ENCODE results near the gene SHC2. TPM values are rescaled to one million over a fixed set of nuclear protein-coding genes. Genes with fewer than 3 reads are reported as not detected.
"Not testable (repeated sequence)": the region's sequence is repeated elsewhere in the genome, so short reads cannot be mapped to it uniquely, and the experiment has no call there.

The SHC2 gene
- total RNA-seq, 2 donors from 2014 or later: 1.9 to 2.5 TPM

DNA sequence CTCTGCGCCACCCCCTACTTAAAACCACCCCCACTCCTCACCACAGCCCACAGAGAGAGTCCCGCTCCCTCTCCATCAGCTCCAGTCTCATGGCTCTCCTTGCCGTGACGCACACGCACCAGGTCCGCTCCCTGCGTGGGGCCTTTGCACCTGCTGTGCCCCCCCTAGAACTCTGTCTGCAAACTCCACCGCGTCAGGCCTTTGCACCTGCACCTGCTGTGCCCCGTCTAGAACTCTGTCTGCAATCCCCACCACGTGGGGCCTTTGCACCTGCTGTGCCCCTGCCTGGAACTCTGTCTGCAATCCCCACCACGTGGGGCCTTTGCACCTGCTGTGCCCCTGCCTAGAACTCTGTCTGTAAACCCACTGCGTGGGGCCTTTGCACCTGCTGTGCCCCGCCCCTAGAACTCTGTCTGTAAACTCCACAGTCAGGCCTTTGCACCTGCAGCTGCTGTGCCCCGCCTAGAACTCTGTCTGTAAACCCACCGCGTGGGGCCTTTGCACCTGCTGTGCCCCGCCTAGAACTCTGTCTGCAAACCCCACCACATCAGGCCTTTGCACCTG lies 4.2 kb downstream of the SHC2 start:
- no peak overlapping the region for H3K27ac Mint-ChIP-seq
- H3K9me3 Mint-ChIP-seq: no peaks in the 10 kb centered on the region
- H3K4me3 Mint-ChIP-seq: no peak overlapping the region
- H3K4me1 Mint-ChIP-seq (ENCODE audit: low read depth): no peaks in the 10 kb centered on the region
- H3K27me3 Mint-ChIP-seq (ENCODE audit: low read depth): peaks cover 2% of the 10 kb centered on the region
- DNase-seq (no peak), ATAC-seq (replicated peaks in 1 of 2) (no peak)
- no peaks in the 10 kb centered on the region for H3K36me3 Mint-ChIP-seq (ENCODE audit: insufficient read depth in 2 of 2)

DNA sequence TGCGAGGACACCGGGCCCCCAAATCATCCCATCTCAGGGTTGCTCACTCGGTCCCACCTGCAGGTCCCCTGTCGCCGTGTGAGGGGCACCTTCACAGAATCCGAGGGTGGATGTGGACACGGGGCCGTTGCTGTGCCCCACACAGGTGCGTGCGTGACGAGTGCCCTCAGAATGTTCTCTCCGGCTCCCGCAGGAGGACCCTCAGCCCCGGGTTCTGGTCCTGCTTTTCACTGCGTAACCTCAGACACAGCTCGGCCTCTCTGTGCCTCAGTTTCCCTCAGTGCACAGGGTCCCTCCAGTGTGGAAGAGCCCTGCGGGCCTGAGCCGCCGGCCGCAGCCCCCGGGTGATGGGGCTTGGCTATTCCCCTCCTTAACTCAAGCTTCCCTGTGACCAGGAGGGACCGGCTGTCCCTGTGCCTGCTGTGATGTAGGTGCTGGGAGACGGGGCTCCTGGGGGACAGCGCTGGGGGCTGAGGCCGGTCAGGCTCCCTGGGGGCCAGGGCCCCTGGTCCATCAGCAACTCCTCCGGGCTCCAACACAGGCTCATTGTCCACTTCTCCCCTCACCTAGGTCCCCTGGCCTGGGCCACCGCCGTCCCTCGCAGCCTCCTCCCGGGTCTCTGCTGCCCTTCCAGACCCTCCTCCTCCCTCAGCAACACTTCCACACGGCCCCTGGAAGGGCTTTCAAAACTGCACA lies 4.8 kb downstream of the SHC2 start:
- no peaks in the 10 kb centered on the region for H3K36me3 Mint-ChIP-seq (ENCODE audit: insufficient read depth in 2 of 2)
- no peak for ATAC-seq (replicated peaks in 1 of 2)
- H3K27me3 Mint-ChIP-seq (ENCODE audit: low read depth): no peaks in the 10 kb centered on the region
- no peak for DNase-seq
- no peak overlapping the region for H3K4me3 Mint-ChIP-seq
- no peak overlapping the region for H3K27ac Mint-ChIP-seq
- no peaks in the 10 kb centered on the region for H3K4me1 Mint-ChIP-seq (ENCODE audit: low read depth)
- H3K9me3 Mint-ChIP-seq: no peaks in the 10 kb centered on the region

DNA sequence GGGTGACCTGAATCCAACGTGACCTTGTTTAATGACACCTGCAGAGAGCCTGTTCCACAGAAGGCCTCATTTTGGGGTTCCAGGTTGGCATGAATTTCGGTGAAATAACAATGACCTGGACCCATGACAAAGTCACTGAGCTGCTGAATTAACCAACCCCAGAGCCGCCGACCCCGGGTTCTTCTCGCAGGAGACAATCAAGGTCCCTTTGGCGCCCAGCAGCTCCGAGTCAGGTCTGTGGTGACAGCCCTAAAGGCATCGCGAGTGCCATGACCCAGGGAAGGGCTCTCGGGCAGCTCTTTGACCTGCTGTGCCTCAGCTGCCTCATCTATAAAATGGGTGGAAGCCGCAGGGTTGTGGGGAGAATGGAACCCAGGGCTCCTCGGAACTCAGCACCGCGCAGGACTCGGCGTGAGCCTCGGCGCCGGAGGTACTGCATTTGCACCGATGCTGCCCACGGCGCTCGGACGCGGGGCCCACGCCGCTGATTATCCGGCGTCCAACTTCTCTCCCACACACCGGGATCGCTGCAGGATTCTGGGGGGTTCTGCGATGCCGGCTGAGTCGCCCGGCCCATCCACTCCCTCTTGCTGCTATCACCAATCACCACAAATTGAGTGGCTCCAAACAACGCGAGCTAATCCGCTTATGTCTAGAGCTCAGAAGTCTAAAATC lies 5.7 kb downstream of the SHC2 start:
- Mint-ChIP-seq H3K36me3 (ENCODE audit: insufficient read depth in 2 of 2) (peaks cover 4% of the 10 kb centered on the region in 2 donors), H3K27ac (no peak overlapping the region), H3K4me1 (ENCODE audit: low read depth) (no peaks in the 10 kb centered on the region), H3K9me3 (peaks cover 0 to 5% of the 10 kb centered on the region in 2 donors), H3K4me3 (no peak overlapping the region), H3K27me3 (ENCODE audit: low read depth) (no peaks in the 10 kb centered on the region)
- DNase-seq: no peak
- ATAC-seq (replicated peaks in 1 of 2): no peak

DNA sequence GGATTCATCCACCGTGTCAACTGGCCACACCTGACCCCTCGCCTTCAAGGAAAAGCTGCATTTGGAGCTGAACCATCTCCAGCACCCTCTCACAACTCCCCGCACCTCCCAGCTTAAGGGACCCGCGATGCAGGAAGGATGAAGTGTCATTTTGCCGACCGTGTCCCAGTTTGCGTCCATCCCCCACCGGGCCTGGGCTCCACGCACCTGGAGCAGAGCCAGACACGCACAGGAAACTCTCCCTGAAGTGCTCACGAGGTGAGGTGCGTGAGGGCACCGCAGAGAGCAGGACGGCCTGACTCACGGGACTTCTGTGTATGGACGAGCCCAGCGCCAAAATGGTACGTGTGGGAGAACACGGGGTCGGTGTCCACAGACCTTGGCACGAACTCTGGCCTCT lies 7.2 kb downstream of the SHC2 start:
- ATAC-seq (replicated peaks in 1 of 2) (no peak), DNase-seq (no peak)
- H3K9me3 Mint-ChIP-seq: peaks cover 0 to 5% of the 10 kb centered on the region in 2 donors
- H3K36me3 Mint-ChIP-seq (ENCODE audit: insufficient read depth in 2 of 2): peaks cover 4% of the 10 kb centered on the region in 2 donors
- H3K4me3 Mint-ChIP-seq: no peak overlapping the region
- no peak overlapping the region for H3K27ac Mint-ChIP-seq
- no peaks in the 10 kb centered on the region for H3K4me1 Mint-ChIP-seq (ENCODE audit: low read depth)
- H3K27me3 Mint-ChIP-seq (ENCODE audit: low read depth): no peaks in the 10 kb centered on the region

DNA sequence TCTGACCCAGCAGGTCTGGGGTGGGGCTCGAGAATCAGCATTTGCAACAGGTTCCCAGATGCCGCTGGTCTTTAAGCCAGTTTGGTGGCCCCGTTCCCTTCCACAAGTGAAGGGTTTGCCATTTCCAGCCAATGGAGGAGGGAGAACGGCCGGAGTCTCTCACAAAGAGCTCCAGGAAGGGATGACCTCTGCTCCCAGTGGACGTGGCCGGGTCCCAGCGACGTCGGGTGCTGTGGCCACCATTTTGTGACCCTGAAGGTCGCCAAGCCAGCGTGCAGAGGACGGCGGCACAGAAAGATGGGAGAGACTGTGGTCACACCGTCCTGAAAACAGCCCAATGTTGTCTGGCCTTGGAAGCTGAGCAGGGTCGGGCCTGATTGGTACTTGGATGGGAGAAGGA lies 8.0 kb downstream of the SHC2 start:
- Mint-ChIP-seq H3K9me3 (peaks cover 0 to 5% of the 10 kb centered on the region in 2 donors), H3K4me1 (ENCODE audit: low read depth) (no peaks in the 10 kb centered on the region), H3K27ac (no peak overlapping the region), H3K27me3 (ENCODE audit: low read depth) (no peaks in the 10 kb centered on the region), H3K4me3 (no peak overlapping the region), H3K36me3 (ENCODE audit: insufficient read depth in 2 of 2) (peaks cover 4% of the 10 kb centered on the region in 2 donors)
- DNase-seq (no peak), ATAC-seq (replicated peaks in 1 of 2) (no peak)

DNA sequence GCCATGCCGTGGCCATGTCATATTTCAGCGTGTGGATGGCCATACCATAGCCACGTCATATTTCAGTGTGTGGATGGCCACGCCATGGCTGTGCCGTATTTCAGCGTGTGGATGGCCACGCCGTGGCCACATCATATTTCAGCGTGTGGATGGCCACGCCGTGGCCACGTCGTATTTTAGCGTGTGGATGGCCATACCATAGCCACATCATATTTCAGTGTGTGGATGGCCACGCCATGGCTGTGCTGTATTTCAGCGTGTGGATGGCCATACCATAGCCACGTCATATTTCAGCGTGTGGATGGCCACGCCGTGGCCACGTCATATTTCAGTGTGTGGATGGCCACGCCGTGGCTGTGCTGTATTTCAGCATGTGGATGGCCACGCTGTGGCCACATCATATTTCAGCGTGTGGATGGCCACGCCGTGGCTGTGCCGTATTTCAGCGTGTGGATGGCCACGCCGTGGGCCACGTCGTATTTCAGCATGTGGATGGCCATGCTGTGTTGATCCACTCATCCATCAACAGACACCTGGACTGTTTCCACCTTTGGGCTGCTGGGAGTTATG lies 9.8 kb downstream of the SHC2 start:
- not testable (repeated sequence) for H3K4me1 Mint-ChIP-seq (ENCODE audit: low read depth); H3K27ac Mint-ChIP-seq

DNA sequence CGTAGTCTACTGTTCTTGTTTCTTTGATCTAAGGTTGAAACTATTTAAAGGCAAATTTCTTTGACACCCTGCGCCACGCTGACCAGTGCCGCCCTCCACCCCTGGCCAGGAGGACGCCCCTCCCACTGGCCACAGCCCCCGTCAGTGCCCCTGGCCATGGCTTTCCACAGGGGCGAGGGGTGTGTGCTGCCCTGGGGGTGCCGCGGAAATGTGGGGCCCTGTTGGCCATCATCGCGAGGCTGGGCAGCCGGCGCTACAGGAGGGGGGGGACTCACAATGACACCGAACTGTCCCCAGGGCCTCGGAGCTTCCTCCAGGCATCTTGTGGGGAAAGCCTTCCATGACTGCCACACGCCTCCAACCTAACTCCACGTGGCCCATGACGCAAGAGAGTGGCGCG lies 10.9 kb downstream of the SHC2 start:
- Mint-ChIP-seq H3K9me3 (peaks cover 0 to 5% of the 10 kb centered on the region in 2 donors), H3K4me1 (ENCODE audit: low read depth) (no peaks in the 10 kb centered on the region), H3K27me3 (ENCODE audit: low read depth) (no peaks in the 10 kb centered on the region), H3K36me3 (ENCODE audit: insufficient read depth in 2 of 2) (peaks cover 4% of the 10 kb centered on the region in 2 donors), H3K4me3 (no peak overlapping the region), H3K27ac (no peak overlapping the region)
- no peak for DNase-seq
- ATAC-seq (replicated peaks in 1 of 2): no peak

More for the DNA sequence above, 9.8 kb downstream of the SHC2 start:
- not testable (repeated sequence) for ATAC-seq (replicated peaks in 1 of 2); H3K27me3 Mint-ChIP-seq (ENCODE audit: low read depth); H3K36me3 Mint-ChIP-seq (ENCODE audit: insufficient read depth in 2 of 2); H3K9me3 Mint-ChIP-seq; H3K4me3 Mint-ChIP-seq; DNase-seq

DNA sequence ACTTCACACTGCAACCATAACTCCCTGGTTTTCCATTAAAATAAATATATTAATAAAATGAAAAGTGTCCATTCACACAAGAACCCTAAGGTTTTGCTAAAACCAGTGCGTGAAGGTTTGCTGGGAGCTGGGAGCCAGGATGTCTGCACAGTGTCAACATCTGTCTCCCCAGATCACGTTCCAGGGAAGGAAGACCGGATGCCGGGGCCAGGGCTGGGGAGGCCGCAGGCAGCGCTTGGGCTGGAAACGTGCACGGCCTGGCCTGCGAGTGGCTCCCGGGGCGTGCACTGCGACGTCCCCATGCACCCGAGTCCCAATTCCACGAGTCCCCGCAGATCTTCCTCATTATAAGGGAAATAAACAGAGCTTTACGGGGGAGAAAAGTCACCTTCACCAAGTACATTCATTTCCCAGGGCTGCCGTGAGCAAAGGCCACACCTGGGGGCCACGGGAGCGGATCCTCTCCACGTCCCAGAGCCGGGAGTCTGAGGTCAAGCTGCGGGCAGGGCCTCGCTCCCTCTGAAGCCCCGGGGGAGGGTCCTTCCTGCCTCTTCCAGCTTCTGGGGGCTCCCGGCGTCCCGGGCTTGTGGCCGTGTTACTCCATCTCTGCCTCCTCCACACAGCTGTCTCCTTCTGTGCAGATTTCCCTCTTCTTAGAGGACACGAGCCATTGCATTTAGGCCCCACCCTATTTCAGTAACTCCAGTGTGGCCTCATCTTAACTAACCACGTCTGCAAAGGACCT lies 12.8 kb downstream of the SHC2 start:
- no peak for DNase-seq
- Mint-ChIP-seq H3K9me3 (peaks cover 0 to 5% of the 10 kb centered on the region in 2 donors), H3K27ac (no peak overlapping the region), H3K4me1 (ENCODE audit: low read depth) (no peaks in the 10 kb centered on the region), H3K36me3 (ENCODE audit: insufficient read depth in 2 of 2) (peaks cover 4% of the 10 kb centered on the region in 2 donors), H3K27me3 (ENCODE audit: low read depth) (no peaks in the 10 kb centered on the region), H3K4me3 (no peak overlapping the region)
- no peak for ATAC-seq (replicated peaks in 1 of 2)

DNA sequence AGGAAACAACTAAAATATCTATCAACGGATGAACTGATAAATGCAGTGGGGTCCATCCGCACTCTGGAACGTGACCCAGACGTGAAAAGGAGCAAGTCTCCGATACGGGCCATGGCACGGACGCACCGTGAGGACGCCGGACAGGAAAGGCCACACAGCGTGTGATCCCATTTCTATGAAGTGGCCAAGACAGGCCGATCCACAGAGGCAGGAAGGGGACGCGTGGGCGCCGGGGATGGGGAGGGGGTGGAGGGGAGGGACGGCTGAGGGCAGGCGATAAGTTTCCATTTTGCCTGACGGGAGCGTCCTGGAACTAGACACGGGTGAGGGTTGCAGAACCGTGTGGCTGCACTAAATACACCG lies 13.8 kb downstream of the SHC2 start:
- DNase-seq: no peak
- Mint-ChIP-seq H3K4me3 (no peak overlapping the region), H3K4me1 (ENCODE audit: low read depth) (no peaks in the 10 kb centered on the region), H3K36me3 (ENCODE audit: insufficient read depth in 2 of 2) (peaks cover 4% of the 10 kb centered on the region in 2 donors), H3K9me3 (peaks cover 0 to 6% of the 10 kb centered on the region in 2 donors), H3K27ac (no peak overlapping the region), H3K27me3 (ENCODE audit: low read depth) (peaks cover 2% of the 10 kb centered on the region)
- no peak for ATAC-seq (replicated peaks in 1 of 2)

DNA sequence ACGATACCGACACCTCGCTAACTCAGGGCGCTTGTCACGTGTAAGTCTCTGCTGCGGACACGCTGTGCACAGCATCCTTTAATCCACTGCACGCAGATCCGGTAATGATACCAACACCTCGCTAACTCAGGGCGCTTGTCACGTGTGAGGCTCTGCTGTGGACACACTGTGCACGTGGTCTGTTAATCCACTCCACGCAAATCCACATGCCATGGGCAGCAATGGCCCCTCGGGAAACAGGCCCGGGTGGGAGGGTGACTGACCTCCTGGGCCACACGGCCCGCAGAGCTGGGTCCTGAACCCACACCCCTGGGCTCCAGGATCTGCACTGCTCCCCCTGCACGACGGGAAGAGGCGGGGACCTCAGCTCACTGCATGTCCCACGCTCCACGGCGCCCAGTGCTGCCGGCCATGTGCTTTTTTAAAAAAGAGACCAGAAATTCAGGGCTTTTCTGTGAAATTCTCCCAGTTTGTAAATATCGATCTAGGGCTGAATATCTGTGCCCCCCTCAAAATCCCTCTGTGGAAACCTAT lies 16.1 kb downstream of the SHC2 start:
- DNase-seq (no peak), ATAC-seq (replicated peaks in 1 of 2) (no peak)
- Mint-ChIP-seq H3K4me3 (no peak overlapping the region), H3K36me3 (ENCODE audit: insufficient read depth in 2 of 2) (peaks cover 0 to 3% of the 10 kb centered on the region in 2 donors), H3K27me3 (ENCODE audit: low read depth) (peaks cover 13% of the 10 kb centered on the region), H3K27ac (no peak overlapping the region), H3K9me3 (peaks cover 0 to 3% of the 10 kb centered on the region in 2 donors), H3K4me1 (ENCODE audit: low read depth) (no peaks in the 10 kb centered on the region)

DNA sequence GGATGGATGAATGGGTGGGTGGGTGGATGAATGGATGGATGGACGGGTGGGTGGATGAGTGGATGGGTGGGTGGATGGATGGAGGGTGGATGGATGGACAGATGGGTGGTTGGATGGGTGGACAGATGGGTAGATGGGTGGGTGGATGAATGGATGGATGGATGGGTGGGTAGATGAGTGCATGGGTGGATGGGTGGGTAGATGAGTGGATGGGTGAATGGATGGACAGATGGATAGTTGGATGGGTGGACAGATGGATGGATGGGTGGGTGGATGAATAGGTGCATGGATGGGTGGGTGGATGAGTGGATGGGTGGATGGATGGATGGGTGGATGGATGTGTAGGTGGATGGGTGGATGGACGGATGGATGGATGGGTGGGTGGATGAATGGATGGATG lies 17.8 kb downstream of the SHC2 start:
- ATAC-seq (replicated peaks in 1 of 2) (no peak), DNase-seq (no peak)
- H3K27ac Mint-ChIP-seq: no peak overlapping the region
- peaks cover 0 to 3% of the 10 kb centered on the region in 2 donors for H3K36me3 Mint-ChIP-seq (ENCODE audit: insufficient read depth in 2 of 2)
- no peak overlapping the region for H3K4me3 Mint-ChIP-seq
- H3K27me3 Mint-ChIP-seq (ENCODE audit: low read depth): peaks cover 13% of the 10 kb centered on the region
- peaks cover 0 to 3% of the 10 kb centered on the region in 2 donors for H3K9me3 Mint-ChIP-seq
- no peaks in the 10 kb centered on the region for H3K4me1 Mint-ChIP-seq (ENCODE audit: low read depth)

DNA sequence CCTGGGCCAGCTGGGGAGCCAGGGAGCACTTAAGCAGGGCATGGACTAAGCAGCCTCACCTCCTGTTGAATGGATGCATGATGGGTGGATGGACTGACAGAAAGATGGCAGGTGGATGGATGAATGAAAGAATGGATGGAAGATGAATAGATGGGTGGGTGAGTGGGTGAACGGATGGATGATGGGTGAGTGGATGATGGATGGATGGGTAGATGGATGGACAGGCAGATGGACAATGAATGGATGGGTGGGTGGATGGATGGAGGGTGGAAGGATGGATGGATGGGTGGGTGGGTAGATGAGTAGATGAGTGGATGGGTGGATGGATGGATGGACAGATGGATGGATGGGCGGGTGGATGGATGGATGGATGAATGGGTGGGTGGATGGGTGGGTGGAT lies 18.7 kb downstream of the SHC2 start:
- Mint-ChIP-seq H3K4me1 (ENCODE audit: low read depth) (no peaks in the 10 kb centered on the region), H3K27ac (no peak overlapping the region), H3K4me3 (no peak overlapping the region), H3K9me3 (peaks cover 0 to 3% of the 10 kb centered on the region in 2 donors), H3K36me3 (ENCODE audit: insufficient read depth in 2 of 2) (peaks cover 0 to 3% of the 10 kb centered on the region in 2 donors), H3K27me3 (ENCODE audit: low read depth) (peaks cover 13% of the 10 kb centered on the region)
- ATAC-seq (replicated peaks in 1 of 2): no peak
- DNase-seq: no peak
